Measurements from ENCODE around the gene VPS4B. TPM values are rescaled to one million over a fixed set of nuclear protein-coding genes. Genes with fewer than 3 reads are reported as not detected.
"Not testable (repeated sequence)": the region's sequence is repeated elsewhere in the genome, so short reads cannot be mapped to it uniquely, and the experiment has no call there.

The VPS4B gene
- total RNA-seq, 1 donor from 2014 or later: 42.9 TPM

GRCh38 chr18:63457977-63458376, 35.7 kb upstream of the VPS4B start:
- no peak for DNase-seq (ENCODE audit: low read depth)
- H3K4me3 ChIP-seq (ENCODE audit: low read depth, low read length): no peak overlapping the region

GRCh38 chr18:63454497-63454896, 32.2 kb upstream of the VPS4B start:
- H3K4me3 ChIP-seq (ENCODE audit: low read depth, low read length): no peak overlapping the region
- no peak for DNase-seq (ENCODE audit: low read depth)
- no peak for TF ChIP-seq CTCF (conservative IDR thresholded peaks at IDR 0.05; ENCODE audit: low read depth, low read length)

More at GRCh38 chr18:63457977-63458376, 35.7 kb upstream of the VPS4B start:
- TF ChIP-seq CTCF (conservative IDR thresholded peaks at IDR 0.05; ENCODE audit: low read depth, low read length): no peak

DNA sequence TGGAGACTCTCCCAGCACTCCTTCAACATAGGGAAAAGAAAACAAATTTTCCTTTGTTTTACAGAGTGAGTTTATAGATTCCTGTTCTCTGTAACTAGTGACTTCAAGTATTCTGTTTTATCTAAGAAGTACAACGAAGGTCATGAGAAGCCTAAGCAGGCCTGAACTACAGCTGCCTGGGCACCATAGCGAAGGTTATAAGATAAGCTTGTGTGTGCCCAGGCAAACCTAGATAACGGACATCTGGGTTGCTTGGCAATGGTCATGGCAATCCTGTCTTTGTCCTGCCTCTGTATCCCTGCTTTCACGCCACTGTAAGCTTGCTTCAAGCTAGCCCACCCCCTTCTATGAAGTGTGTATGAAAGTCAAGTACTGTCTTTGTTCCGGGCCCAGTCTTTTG, 30.5 kb upstream of the VPS4B start:
- H3K4me3 ChIP-seq (ENCODE audit: low read depth, low read length); DNase-seq (ENCODE audit: low read depth): not testable (repeated sequence)

GRCh38 chr18:63451799-63452660, 29.8 kb upstream of the VPS4B start:
- H3K4me3 ChIP-seq (ENCODE audit: low read depth, low read length): no peak overlapping the region
- TF ChIP-seq CTCF (conservative IDR thresholded peaks at IDR 0.05; ENCODE audit: low read depth, low read length): no peak
- DNase-seq (ENCODE audit: low read depth): no peak

- H3K4me3 ChIP-seq (ENCODE audit: low read depth, low read length): no peak overlapping the region
- DNase-seq (ENCODE audit: low read depth): no peak
- TF ChIP-seq CTCF (conservative IDR thresholded peaks at IDR 0.05; ENCODE audit: low read depth, low read length): no peak
Observed at GRCh38 chr18:63449426-63449825, 27.1 kb upstream of the VPS4B start.

DNA sequence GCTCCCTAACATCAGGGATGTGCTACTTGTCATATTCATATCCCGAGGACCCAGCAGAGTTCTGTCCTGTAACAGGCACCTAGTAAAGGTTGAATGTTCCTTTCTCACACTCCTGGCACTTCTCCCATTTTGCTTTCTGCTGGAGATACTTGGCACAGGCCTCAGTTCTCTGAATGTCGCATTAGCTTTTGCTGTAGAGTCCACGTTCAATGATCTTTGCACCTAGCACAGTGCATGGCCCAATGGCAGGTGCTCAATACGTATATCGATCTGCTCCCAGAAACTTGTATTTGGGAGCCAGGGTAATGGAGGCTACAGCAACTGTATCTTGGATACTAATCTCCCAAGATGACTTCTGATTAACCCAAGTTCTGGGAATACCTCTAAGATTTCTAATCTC, 24.8 kb upstream of the VPS4B start:
- TF ChIP-seq CTCF (conservative IDR thresholded peaks at IDR 0.05; ENCODE audit: low read depth, low read length): no peak

GRCh38 chr18:63446266-63446665, 24.0 kb upstream of the VPS4B start:
- no peak overlapping the region for H3K4me3 ChIP-seq (ENCODE audit: low read depth, low read length)
- no peak for DNase-seq (ENCODE audit: low read depth)
- no peak for TF ChIP-seq CTCF (conservative IDR thresholded peaks at IDR 0.05; ENCODE audit: low read depth, low read length)

More for the DNA sequence above, 24.8 kb upstream of the VPS4B start:
- no peak for DNase-seq (ENCODE audit: low read depth)
- H3K4me3 ChIP-seq (ENCODE audit: low read depth, low read length): no peak overlapping the region
